Fibroblast of the conjunctiva (primary cell): Measurements from ENCODE around the gene SLC16A3.

ENCODE experiments used
- DNase-seq: peaks from one replicate; pipeline ENCODE4 v3.0.0-alpha.2; 2010; ENCODE audit warnings: low read depth

The SLC16A3 gene

GRCh38 chr17:82287013-82287867 lies 58.4 kb downstream of the SLC16A3 start:
- DNase-seq: no peak

- DNase-seq: peak; percentile 26
Observed at GRCh38 chr17:82287868-82288801, 59.3 kb downstream of the SLC16A3 start.
